Measurements from ENCODE around the gene TMEM8B.

- TF ChIP-seq ZBTB33 (IDR thresholded peaks at IDR 0.05; ENCODE audit: borderline replicate concordance, low read depth) (no peak), MEF2A (IDR thresholded peaks at IDR 0.05; ENCODE audit: borderline replicate concordance, low read depth) (no peak), RAD21 (IDR thresholded peaks at IDR 0.05; ENCODE audit: low read length) (no peak), POLR2AphosphoS5 (IDR thresholded peaks at IDR 0.05; ENCODE audit: low read depth, low read length) (no peak), GATA2 (CRISPR knock-in tag; IDR thresholded peaks at IDR 0.05) (no peak), CTCF (IDR thresholded peaks at IDR 0.05) (no peak), PBX3 (IDR thresholded peaks at IDR 0.05) (no peak), NFIC (IDR thresholded peaks at IDR 0.05; ENCODE audit: borderline replicate concordance) (no peak), REST (IDR thresholded peaks at IDR 0.05; ENCODE audit: low read depth, low read length) (no peak)
These were observed 28.5 kb upstream of the TMEM8B start for GRCh38 chr9:35800530-35800929.

Measured in SK-N-SH (cell line).